SK-N-SH (cell line): ENCODE measurements around the gene CD248. TPM values are rescaled to one million over a fixed set of nuclear protein-coding genes. Genes with fewer than 3 reads are reported as not detected.
A peak's percentile ranks its signal among the peaks of the same experiment; 100 is the strongest.

Experiments used
- CTCF ChIA-PET: fragments of 300-600, 350-600 bp; formaldehyde crosslinking; extraction: SDS; loops from one replicate; lab custom pipeline; 2021; lab: Yijun Ruan, JAX
- POLR2A ChIA-PET: fragments of 350-600 bp; sonication (Branson Sonifier 250); formaldehyde crosslinking; extraction: SDS; loops from one replicate; lab custom pipeline; 2020; ENCODE audit warnings: antibody characterized with exemption, inconsistent platforms; lab: Yijun Ruan, JAX
- DNase-seq: peaks from one replicate; pipeline ENCODE4 v3.0.0; 2012
- H2AFZ ChIP-seq: fragments of 200-600 bp; sonication (generic); 2 replicates; pipeline ENCODE4 v1.8.1; 2016; ENCODE audit warnings: antibody characterized with exemption, mild to moderate bottlenecking, low read depth
- H3F3A ChIP-seq: fragments of 200-600 bp; sonication (generic); replicated peaks from 2 replicates; pipeline ENCODE3; 2016; ENCODE audit warnings: antibody characterized with exemption, mild to moderate bottlenecking; ENCODE audit not compliant: insufficient read depth
- H3K27ac ChIP-seq, 2 experiments: fragments of 200-500 bp in 1 of 2; fragments of 200-600 bp in 1 of 2; sonication (Bioruptor generic) in 1 of 2; sonication (generic), shearing (Covaris generic) in 1 of 2; 2 replicates each; pipeline versions ENCODE4 v1.5.1 to v1.6.1; 2014 to 2016; ENCODE audit warnings: low read depth in 2 of 2, inconsistent platforms in 1 of 2, low read length in 1 of 2, mild to moderate bottlenecking in 1 of 2, mixed read lengths in 1 of 2
- H3K27me3 ChIP-seq: fragments of 200-600 bp; sonication (generic), shearing (Covaris generic); 2 replicates; pipeline ENCODE4 v1.6.1; 2016; ENCODE audit warnings: mixed run types; ENCODE audit not compliant: insufficient read depth
- H3K36me3 ChIP-seq, 2 experiments: fragments of 200-500 bp in 1 of 2; fragments of 200-600 bp in 1 of 2; sonication (Bioruptor generic) in 1 of 2; sonication (generic) in 1 of 2; replicated peaks in 1 of 2; 2 replicates each; pipeline versions ENCODE3 to v1.5.1; 2014 to 2016; ENCODE audit warnings: low read length in 1 of 2, mild to moderate bottlenecking in 1 of 2; ENCODE audit not compliant: insufficient read depth in 2 of 2, control insufficient read depth in 1 of 2
- H3K4me1 ChIP-seq, 2 experiments: fragments of 200-500 bp in 1 of 2; fragments of 200-600 bp in 1 of 2; sonication (Bioruptor generic) in 1 of 2; sonication (generic), shearing (Covaris generic) in 1 of 2; 2 replicates each; pipeline versions ENCODE4 v1.5.1 to v1.6.1; 2014 to 2016; ENCODE audit warnings: low read depth in 1 of 2, low read length in 1 of 2, mixed run types in 1 of 2; ENCODE audit not compliant: insufficient read depth in 2 of 2, control insufficient read depth in 1 of 2
- H3K4me2 ChIP-seq: fragments of 200-600 bp; sonication (generic), shearing (Covaris generic); 2 replicates; pipeline ENCODE4 v1.6.1; 2017; ENCODE audit warnings: mixed run types
- H3K4me3 ChIP-seq, 2 experiments: fragments of 200-500 bp in 1 of 2; fragments of 200-600 bp in 1 of 2; sonication (Bioruptor generic) in 1 of 2; sonication (generic), shearing (Covaris generic) in 1 of 2; 2 replicates each; pipeline versions ENCODE4 v1.5.1 to v1.8.1; 2014 to 2016; ENCODE audit warnings: low read depth in 2 of 2, inconsistent platforms in 1 of 2, low read length in 1 of 2, mild to moderate bottlenecking in 1 of 2, mixed read lengths in 1 of 2, moderate library complexity in 1 of 2
- H3K79me2 ChIP-seq: fragments of 200-600 bp; sonication (generic); 2 replicates; pipeline ENCODE4 v1.8.1; 2017; ENCODE audit warnings: mild to moderate bottlenecking; ENCODE audit not compliant: insufficient read depth
- H3K9ac ChIP-seq: fragments of 200-600 bp; sonication (generic); 2 replicates; pipeline ENCODE4 v1.6.1; 2017; ENCODE audit warnings: mixed run types
- H3K9me2 ChIP-seq: fragments of 200-600 bp; sonication (generic); 2 replicates; pipeline ENCODE4 v1.6.1; 2017; ENCODE audit warnings: mixed run types
- H3K9me3 ChIP-seq: fragments of 200-600 bp; sonication (generic); 2 replicates; pipeline ENCODE4 v1.6.1; 2017; ENCODE audit warnings: mixed run types, mild to moderate bottlenecking, moderate library complexity
- H4K20me1 ChIP-seq: fragments of 200-600 bp; sonication (generic); 2 replicates; pipeline ENCODE4 v1.6.1; 2017; ENCODE audit warnings: mild to moderate bottlenecking, mixed run types; ENCODE audit not compliant: insufficient read depth
- CTCF ChIP-seq: fragments of 200-600 bp; sonication (generic); IDR thresholded peaks from 2 replicates; pipeline ENCODE4 v1.6.1; 2017; ENCODE audit warnings: antibody characterized with exemption, mild to moderate bottlenecking, moderate library complexity
- ELF1 ChIP-seq: IDR thresholded peaks from 2 replicates; pipeline ENCODE4 v1.4.0; 2012
- EP300 ChIP-seq, 2 experiments: IDR thresholded peaks; 2 replicates each; pipeline versions ENCODE4 v1.4.0 to v1.6.1; 2012; ENCODE audit warnings: borderline replicate concordance in 1 of 2, low read depth in 1 of 2, low read length in 1 of 2
- FOXJ3 ChIP-seq: sonication (generic); formaldehyde crosslinking; IDR thresholded peaks from 2 replicates; pipeline ENCODE4 v1.5.1; 2020; ENCODE audit warnings: mild to moderate bottlenecking, missing genetic modification reagents
- IRF3 ChIP-seq: fragments of 150-350 bp; IDR thresholded peaks from 2 replicates; pipeline ENCODE4 v1.6.1; 2016; ENCODE audit warnings: mild to moderate bottlenecking, low read depth, low read length
- MEF2A ChIP-seq: IDR thresholded peaks from 2 replicates; pipeline ENCODE4 v1.4.0; 2012; ENCODE audit warnings: low read depth, borderline replicate concordance
- NFIC ChIP-seq: IDR thresholded peaks from 2 replicates; pipeline ENCODE4 v1.4.0; 2012; ENCODE audit warnings: borderline replicate concordance
- POLR2AphosphoS5 ChIP-seq: IDR thresholded peaks from 2 replicates; pipeline ENCODE4 v1.6.1; 2012; ENCODE audit warnings: low read depth, low read length
- RAD21 ChIP-seq: IDR thresholded peaks from 2 replicates; pipeline ENCODE4 v1.6.1; 2012; ENCODE audit warnings: mild to moderate bottlenecking, low read length
- YY1 ChIP-seq: IDR thresholded peaks from 2 replicates; pipeline ENCODE4 v1.4.0; 2012; ENCODE audit warnings: low read depth, mild to moderate bottlenecking
- WGBS: methylation state at CpG from one replicate; pipeline ENCODE4 v1.1.6; 2017; ENCODE audit warnings: low lambda C conversion rate; 5-methylcytosine and 5-hydroxymethylcytosine counted together
- polyA plus RNA-seq, 3 experiments: library from polyadenylated mRNA; depleted of rRNA; stranded (reverse); fragments of >200 nt; gene quantifications; 2 replicates each; pipeline ENCODE4 v1.2.3, GENCODE V29; 2012

Gene CD248
- polyA plus RNA-seq, 1 of the 3 experiments (the other 2 are of a cell fraction), result 7.7 TPM

GRCh38 chr11:66363805-66364535, 47.1 kb upstream of the CD248 start:
- peak; percentile 86 for DNase-seq
- no peak overlapping the region for H3K9ac ChIP-seq
- ChIA-PET CTCF (interaction anchor here (0.6 to 4.1 kb wide), 22 partner anchors 8 to 1508 kb away, joined by 3 to 27 read pairs (median 5); partner anchors contain the start of genes B4GAT1, BRMS1, RIN1 and SLC29A2), POLR2A (interaction anchor here (0.7 to 1.7 kb wide), 3 partner anchors 16 to 52 kb away, joined by 3 to 4 read pairs (median 3); no protein-coding TSS in a partner anchor)
- no peak overlapping the region for H3K27ac ChIP-seq
- no peak overlapping the region for H3K4me3 ChIP-seq
- 78% methylated on average over 14 of the region's 15 CpGs for WGBS
- H3K9me3 ChIP-seq, result no peaks in the 10 kb centered on the region
- H2AFZ ChIP-seq, result no peak overlapping the region
- H3K4me2 ChIP-seq, result no peak overlapping the region
- H4K20me1 ChIP-seq, result no peaks in the 10 kb centered on the region
- H3K79me2 ChIP-seq, result no peaks in the 10 kb centered on the region
- H3K9me2 ChIP-seq, result no peaks in the 10 kb centered on the region
- H3K27me3 ChIP-seq, result no peaks in the 10 kb centered on the region
- no peaks in the 10 kb centered on the region for H3F3A ChIP-seq
- H3K36me3 ChIP-seq, result no peaks in the 10 kb centered on the region
- TF ChIP-seq NFIC (no peak), CTCF (peak; percentile 73)
- H3K4me1 ChIP-seq, result peaks cover 0 to 7% of the 10 kb centered on the region in 2 experiments; a peak in 1 of 4 replicates

- Histone ChIP-seq H3K36me3 (no peaks in the 10 kb centered on the region), H3K79me2 (no peaks in the 10 kb centered on the region), H3K4me3 (no peak overlapping the region), H4K20me1 (no peaks in the 10 kb centered on the region), H2AFZ (no peak overlapping the region), H3K4me2 (no peak overlapping the region), H3K9me2 (no peaks in the 10 kb centered on the region), H3K9ac (no peak overlapping the region), H3F3A (peaks cover 3% of the 10 kb centered on the region), H3K4me1 (peaks cover 0 to 7% of the 10 kb centered on the region in 2 experiments; a peak in 1 of 4 replicates), H3K9me3 (no peaks in the 10 kb centered on the region), H3K27me3 (no peaks in the 10 kb centered on the region), H3K27ac (no peak overlapping the region)
- POLR2A ChIA-PET, result interaction anchor here (1.1 kb wide), 1 partner anchor 52 kb away, joined by 3 read pairs; no protein-coding TSS in a partner anchor
- TF ChIP-seq MEF2A (no peak), RAD21 (no peak), EP300 (IDR thresholded peaks at IDR 0.05; ENCODE audit: borderline replicate concordance in 1 of 2, low read depth in 1 of 2, low read length in 1 of 2) (no peak), POLR2AphosphoS5 (no peak), IRF3 (no peak), FOXJ3 (CRISPR knock-in tag) (no peak), ELF1 (no peak), YY1 (no peak)
- DNase-seq, result no peak
- 85% methylated on average over 10 of the region's 14 CpGs for WGBS
- CTCF ChIA-PET, result interaction anchor here (0.6 to 4.1 kb wide), 20 partner anchors 9 to 1508 kb away, joined by 3 to 27 read pairs (median 5); partner anchors contain the start of genes B4GAT1, BRMS1, RIN1 and SLC29A2
Observed at GRCh38 chr11:66363187-66363601, 46.4 kb upstream of the CD248 start.
